ENCODE data around the gene VAX1.
"Not testable (repeated sequence)": the region's sequence is repeated elsewhere in the genome, so short reads cannot be mapped to it uniquely, and the experiment has no call there.

VAX1 gene

GRCh38 chr10:117135480-117136140 is 2.5 kb downstream of the VAX1 start:
- DNase-seq (ENCODE audit: low spot score) = no peak

GRCh38 chr10:117135026-117135372 is 3.1 kb downstream of the VAX1 start:
- no peak for DNase-seq (ENCODE audit: low spot score)

- DNase-seq (ENCODE audit: low spot score) = no peak
Measured at GRCh38 chr10:117134306-117135025, 3.6 kb downstream of the VAX1 start.

DNA sequence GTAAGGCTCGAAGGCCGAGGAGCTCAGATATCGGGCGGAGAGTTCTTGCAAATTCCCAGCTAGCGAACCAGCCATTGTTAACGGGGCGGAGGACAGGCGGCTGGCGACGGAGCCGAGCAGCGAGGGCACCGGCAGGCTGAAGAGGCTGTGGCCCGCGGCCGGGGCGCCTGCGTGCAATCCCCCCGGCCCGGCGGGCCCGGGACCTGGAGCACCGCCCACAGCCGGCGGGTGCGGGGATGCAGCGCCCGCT is 4.1 kb downstream of the VAX1 start:
- DNase-seq (ENCODE audit: low spot score) = no peak

DNA sequence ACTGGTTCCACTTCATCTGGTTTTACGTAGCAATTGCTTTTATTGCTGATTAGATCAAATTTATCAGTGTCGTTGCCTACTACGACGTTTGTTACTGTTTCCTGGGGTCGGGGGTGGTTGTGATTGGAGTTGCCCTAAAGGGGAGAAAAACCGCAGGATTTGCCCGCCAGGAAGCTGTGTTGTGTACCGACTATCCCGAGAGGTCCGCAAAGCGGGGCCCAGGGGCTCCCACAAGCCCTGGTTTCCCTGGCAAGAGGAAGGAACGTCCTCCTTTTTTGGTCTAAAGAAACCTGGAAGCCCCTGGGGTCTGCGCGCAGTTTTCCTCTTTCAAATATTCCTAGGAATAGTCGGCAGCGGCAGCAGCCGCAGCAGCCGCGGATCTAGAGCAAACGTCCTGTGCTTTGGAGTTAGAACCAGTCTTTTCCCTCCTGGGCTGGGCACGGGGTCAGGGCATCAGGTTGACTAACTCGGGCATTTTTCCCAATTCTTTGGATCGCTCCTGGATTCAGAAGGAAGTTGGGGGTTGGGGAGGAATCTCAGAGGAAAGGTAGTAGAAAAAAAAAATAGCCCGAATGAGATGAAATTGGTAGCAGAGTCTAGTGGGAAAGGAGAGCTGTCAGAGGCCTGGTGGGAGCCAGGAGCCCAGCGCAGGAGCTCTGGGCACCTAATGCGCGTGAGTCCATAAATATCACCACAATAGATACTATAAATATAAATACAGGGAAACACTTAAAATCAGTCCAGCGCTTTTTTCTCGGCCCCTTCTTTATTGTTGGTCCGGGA is 4.6 kb downstream of the VAX1 start:
- DNase-seq (ENCODE audit: low spot score) = no peak

- no peak for DNase-seq (ENCODE audit: low spot score)
Measured at GRCh38 chr10:117132751-117133231, 5.3 kb downstream of the VAX1 start.

GRCh38 chr10:117131376-117132327 is 6.4 kb downstream of the VAX1 start:
- DNase-seq (ENCODE audit: low spot score) = no peak

GRCh38 chr10:117130862-117131375 is 7.2 kb downstream of the VAX1 start:
- DNase-seq (ENCODE audit: low spot score) = no peak

- DNase-seq (ENCODE audit: low spot score) = no peak
Measured at GRCh38 chr10:117130346-117130745, 7.7 kb downstream of the VAX1 start.

DNA sequence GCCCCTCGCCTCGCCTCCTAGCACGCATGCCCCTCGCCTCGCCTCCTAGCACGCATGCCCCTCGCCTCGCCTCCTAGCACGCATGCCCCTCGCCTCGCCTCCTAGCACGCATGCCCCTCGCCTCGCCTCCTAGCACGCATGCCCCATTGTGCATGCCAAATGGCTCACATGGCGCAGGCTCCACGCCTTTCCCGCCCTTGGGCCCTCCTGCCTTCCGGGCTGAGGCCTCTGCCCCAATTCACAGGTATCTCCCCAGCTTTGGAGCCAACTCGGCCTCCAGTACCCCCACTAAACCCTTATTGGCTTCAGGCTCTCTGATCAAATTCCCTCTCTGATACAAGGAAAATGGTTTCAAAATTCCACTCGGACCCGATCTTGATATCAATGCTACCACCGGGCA is 11.4 kb downstream of the VAX1 start:
- not testable (repeated sequence) for DNase-seq (ENCODE audit: low spot score)

DNA sequence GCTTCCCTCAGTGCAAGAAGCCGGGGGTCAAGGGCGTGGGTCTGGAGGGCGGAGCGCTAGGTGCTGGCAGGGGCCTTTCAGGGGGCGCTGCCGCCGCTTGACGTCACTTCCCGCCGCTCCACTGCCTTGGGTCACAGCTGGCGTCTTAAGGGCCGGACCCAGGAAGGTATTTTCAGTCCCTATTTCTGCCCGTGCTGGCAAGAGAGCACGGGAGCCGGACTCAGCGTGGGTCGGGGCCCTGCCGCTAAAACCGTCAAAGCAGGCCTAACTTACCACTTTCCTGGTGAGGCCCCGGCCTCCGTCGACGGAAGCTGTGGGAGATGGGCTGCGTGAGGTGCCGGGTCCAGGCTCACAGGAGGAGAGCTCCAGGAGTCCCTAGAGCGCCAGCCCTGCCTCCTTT is 12.0 kb downstream of the VAX1 start:
- no peak for DNase-seq (ENCODE audit: low spot score)

GRCh38 chr10:117112220-117112619 is 25.9 kb downstream of the VAX1 start:
- DNase-seq (ENCODE audit: low spot score) = no peak

- DNase-seq (ENCODE audit: low spot score) = no peak
Measured at GRCh38 chr10:117107238-117107637, 30.8 kb downstream of the VAX1 start.

- DNase-seq (ENCODE audit: low spot score) = no peak
Measured at GRCh38 chr10:117096599-117097201, 41.4 kb downstream of the VAX1 start.

GRCh38 chr10:117094856-117095255 is 43.2 kb downstream of the VAX1 start:
- no peak for DNase-seq (ENCODE audit: low spot score)

DNA sequence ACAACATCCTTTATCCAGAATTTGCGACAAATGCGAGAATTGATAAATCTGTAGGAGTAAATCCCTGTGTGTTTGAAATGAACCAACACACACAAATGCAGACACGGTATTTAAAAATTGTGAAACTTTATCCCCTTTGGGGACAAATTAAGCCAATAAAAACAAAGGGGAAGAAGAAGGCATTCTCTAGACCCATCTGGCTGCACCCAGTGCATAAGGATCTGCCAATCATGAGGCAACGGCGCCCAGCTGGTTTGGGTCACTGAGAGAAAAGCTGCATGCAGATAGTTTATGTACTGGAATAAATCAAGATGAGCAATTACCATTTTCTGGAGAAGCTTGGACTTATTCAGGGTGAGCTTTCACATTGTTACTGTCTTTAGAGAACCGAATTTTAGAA is 45.7 kb downstream of the VAX1 start:
- DNase-seq (ENCODE audit: low spot score) = no peak

GRCh38 chr10:117090834-117091233 is 47.2 kb downstream of the VAX1 start:
- DNase-seq (ENCODE audit: low spot score) = no peak

- DNase-seq (ENCODE audit: low spot score) = no peak
Measured at GRCh38 chr10:117087521-117087920, 50.5 kb downstream of the VAX1 start.

DNA sequence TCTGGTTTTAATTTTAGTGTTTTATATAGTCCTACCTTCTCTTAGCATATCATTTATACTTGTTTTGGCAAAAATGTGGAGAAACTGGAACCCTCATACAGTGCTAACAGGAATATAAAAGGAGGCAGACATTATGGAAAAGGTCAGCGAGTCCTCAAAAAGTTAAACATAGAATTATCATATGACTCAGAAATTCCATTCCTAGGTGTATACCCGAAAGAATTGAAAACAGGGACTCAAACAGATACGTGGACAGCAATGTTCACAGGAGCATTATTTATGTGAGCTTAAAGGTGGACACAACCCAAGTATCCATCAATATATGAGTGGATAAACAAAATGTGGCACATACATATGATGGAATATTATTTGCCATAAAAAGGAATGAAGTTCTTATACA is 51.5 kb downstream of the VAX1 start:
- no peak for DNase-seq (ENCODE audit: low spot score)

DNA sequence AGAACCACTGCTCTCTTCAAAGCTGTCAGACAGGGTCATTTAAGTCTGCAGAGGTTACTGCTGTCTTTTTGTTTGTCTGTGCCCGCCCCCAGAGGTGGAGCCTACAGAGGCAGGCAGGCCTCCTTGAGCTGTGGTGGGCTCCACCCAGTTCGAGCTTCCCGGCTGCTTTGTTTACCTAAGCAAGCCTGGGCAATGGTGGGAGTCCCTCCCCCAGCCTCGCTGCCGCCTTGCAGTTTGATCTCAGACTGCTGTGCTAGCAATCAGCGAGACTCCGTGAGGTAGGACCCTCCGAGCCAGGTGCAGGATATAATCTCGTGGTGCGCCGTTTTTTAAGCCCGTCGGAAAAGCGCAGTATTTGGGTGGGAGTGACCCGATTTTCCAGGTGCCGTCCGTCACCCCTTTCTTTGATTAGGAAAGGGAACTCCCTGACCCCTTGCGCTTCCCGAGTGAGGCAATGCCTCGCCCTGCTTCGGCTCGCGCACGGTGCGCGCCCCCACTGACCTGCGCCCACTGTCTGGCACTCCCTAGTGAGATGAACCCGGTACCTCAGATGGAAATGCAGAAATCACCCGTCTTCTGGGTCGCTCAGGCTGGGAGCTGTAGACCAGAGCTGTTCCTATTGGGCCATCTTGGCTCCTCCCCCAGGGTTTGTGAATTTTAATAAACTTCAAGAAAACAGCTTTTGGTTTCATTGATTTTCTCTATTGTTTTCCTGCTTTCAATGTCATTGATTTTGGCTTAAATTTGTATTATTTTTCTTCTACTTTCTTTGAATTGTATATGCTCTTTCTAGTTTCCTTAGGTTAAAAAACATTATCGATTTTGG is 53.4 kb downstream of the VAX1 start:
- DNase-seq (ENCODE audit: low spot score) = not testable (repeated sequence)

Data from D341Med (cell line).